ENCODE data around the gene ADPRS.
A peak's percentile ranks its signal among the peaks of the same experiment; 100 is the strongest.

Gene ADPRS

DNA sequence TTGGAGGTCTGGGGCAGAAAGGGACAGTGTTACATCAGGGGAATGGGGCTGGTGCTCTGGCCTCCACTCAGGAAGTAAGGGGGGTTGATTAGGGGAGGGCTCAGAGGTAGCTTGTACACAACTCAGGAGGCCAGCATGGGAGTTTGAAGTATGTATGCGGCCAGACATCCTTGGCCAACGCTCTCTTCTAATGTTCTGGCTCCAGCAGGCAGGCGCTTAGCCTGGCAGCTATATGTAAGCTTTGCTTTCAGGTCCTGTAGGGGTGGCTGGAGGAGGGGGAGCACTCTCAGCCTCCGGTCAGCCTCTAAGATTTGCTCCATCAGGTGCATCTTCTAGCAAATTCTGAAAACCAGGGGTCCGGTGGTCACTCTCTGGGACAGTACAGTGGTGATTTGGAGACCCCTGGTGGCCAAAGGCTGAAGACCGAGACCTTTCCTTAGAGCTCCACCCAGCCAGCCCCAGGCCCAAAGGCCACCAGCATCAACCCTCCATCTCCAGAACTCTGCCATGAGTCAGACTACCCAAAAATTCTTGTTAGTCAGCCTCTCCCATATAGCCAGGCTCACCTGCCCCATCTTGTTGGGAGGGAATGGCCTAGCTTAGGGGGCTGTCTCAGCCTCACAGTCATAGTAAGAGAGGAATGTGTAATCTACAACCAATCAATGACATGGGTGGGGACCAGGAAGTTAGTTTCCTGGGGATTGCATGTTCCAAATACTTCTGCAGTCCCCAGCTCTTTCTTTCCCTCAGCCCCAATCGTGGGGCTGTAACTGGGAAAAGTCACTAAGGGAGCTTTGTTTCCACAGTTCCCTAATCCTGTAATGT lies 46.0 kb downstream of the ADPRS start:
- DNase-seq, result no peak

DNA sequence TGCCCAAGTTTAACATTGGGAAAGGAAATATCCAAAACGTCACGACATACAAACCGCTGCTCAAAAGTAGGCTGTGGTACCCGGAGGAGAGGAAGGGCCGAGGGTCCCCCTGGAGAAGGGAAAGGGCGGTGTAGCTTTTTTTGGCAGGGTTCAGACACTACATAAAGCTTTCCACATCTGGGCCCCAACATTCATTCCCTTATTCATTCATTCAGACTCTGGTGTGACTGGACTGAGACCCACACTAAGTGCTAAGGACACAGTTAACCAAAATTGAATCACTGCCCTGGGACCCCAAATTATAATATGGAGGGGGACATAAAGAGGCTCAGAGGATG lies 46.6 kb downstream of the ADPRS start:
- DNase-seq, result no peak

GRCh38 chr1:36135796-36136195 lies 47.1 kb downstream of the ADPRS start:
- no peak for DNase-seq

DNA sequence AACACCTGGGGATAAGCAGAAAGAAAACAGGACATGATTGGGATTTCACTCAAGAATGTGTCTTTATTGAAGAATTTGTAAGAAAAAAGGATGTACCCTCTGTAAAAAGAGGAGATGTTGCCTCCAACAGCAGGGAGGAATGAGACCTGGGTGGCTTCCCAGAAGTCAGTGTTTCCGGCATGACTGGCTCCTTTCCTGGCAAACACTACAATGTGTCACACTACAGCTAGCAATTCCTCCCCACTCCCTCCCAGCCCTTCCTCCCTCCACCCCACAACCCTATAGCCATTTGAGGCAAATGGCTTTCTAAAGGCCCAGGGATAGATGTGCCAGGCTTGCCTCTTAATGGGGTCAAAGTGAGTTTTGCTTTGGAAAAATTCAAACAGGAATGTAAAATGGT lies 47.8 kb downstream of the ADPRS start:
- DNase-seq, result no peak

- DNase-seq, result no peak
Observed at GRCh38 chr1:36137226-36137625, 48.5 kb downstream of the ADPRS start.

DNA sequence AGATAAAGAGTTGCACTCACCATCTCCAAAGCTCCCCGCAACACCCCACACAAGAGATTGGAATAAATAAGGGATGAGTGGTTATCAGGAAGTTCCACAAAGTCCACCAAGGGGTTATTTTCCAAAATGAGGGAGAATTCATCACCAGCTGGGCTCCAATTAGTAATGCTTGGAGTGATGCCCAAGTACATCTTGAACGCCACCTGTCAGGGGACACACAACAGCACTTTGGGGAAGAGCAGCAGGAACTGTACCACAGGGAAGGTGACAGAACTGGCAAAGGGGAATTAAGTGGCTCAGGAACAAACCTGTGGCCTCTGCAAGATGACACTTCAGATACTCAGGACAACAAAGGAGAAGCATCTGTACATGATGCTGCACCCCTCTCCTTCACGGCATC lies 49.1 kb downstream of the ADPRS start:
- DNase-seq, result peak; percentile 96

DNA sequence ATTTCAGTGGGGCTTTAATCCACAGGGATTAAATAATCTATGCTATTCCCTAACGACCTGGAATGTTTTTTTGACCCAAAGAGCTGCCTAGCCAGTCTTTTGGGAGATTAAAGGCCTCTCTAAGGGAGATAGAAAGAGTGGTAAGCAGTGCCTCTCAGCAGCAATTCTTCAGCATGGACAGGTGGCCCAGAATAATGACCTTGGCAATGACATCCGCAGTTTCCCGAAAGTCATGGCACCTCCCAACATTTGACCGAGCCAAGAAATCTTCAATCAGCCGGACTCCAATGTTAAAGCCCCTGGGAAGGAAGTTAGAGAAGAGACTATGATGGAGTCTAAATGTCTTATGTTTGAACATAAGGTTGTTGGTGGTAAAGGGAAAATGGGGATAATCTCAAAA lies 50.8 kb downstream of the ADPRS start:
- DNase-seq, result no peak

DNA sequence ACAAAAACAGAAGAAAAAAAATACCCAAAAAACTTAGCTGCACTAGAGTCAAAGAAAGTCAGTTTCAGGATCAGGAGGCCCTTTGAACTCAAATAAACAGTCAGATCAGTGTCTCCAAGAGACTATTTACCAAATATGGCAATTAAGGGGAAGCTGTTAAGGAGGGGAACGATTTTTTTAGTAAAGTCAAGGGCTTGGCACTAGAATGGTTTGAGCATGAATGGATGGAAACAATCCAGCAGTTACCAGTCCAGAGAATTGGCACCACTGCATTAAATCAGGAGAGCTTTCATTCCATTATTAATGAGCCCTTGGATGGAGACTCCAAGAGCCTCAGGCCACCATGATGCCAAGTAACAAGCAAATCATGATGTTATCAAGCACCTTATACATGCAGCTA lies 53.4 kb downstream of the ADPRS start:
- no peak for DNase-seq

GRCh38 chr1:36143424-36143823 lies 54.7 kb downstream of the ADPRS start:
- no peak for DNase-seq
